Activated CD4-positive, alpha-beta T cell treated with anti-CD3 and anti-CD28 coated beads, Interleukin-2, amount 50 U/mL, for 4 hours (primary cell): ENCODE measurements around the gene MTCH2.
"Not testable (repeated sequence)": the region's sequence is repeated elsewhere in the genome, so short reads cannot be mapped to it uniquely, and the experiment has no call there.

Experiments used
- DNase-seq, 2 experiments: peaks; one replicate each; pipeline ENCODE4 v3.0.0-alpha.2; 2020

MTCH2 gene

DNA sequence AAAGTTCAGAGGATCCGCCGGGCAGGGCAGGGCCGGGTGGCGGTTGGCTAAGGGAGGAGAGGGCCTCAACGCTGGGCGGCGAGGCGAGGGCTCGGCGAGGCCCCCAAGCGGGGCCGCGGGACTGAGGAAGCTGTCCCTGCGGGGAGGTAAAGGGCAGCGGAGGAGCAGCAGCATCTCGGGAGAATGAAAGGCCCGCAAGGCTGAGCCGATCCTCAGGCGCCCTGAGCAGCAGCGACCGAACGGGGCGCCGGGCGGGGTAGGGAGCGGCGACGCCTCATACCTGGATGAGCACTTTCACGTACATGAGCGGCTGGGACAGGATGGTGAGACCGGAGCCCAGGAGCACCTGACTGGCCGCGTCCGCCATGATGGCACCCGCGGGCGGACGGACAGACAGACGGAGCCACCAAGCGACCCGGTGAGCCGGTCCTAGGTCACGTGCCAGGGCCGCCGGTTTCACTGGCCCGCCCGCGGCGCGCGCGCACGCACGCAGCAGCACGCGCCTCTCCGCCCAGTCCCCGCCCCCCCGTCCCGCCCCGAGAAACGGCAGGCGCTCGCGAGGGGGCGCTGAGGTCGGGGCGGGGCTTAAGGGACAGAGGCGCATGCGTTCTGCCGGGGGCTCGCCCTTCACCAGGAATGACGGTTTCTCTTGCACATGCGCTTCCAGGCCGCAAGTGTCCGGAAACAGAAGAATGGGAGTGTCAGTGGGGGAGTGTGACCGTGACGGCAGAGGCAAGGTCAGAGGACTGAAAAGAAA, at the start of gene MTCH2:
Gene MTCH2 (minus strand): TSS at position 461 of the 757 bp plus-strand sequence. CDS start 94 bp downstream, at position 367.
- DNase-seq, result peak; percentile 94 to 96

DNA sequence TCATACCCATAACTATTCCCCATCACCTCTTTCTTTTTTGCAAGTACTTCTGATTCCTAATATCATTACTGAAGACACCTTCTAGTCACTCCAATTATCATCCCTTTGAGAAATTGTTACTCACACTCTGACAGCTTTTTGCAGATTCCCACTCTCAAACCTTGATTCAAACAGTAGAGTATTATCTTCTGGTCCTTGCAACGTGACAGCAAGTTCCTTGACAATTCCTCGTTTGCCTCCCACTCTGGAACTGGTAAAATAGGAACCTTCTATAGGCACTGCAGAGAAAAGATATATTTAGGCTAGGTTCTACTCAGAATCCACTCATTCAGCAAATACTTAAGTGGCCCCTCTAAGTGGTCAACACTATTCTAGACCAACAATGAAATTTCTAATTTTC, 49.6 kb upstream of the MTCH2 start:
- no peak for DNase-seq

DNA sequence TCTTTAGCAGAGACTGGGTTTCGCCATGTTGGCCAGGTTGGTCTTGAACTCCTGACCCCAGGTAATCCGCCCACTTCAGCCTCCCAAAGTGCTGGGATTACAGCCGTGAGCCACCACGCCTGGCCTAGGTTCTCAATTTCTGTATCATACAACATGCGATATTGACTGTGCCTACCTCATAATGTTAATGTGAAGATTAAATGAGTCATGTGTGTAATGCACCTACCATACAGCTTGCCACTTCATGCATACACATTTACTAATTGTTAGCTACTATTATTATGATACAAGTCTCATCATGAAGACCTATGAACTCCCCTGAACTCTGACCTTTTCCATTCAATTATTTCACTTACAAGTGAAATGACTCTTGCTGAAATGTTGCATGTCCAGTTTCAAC, 47.1 kb upstream of the MTCH2 start:
- no peak for DNase-seq

DNA sequence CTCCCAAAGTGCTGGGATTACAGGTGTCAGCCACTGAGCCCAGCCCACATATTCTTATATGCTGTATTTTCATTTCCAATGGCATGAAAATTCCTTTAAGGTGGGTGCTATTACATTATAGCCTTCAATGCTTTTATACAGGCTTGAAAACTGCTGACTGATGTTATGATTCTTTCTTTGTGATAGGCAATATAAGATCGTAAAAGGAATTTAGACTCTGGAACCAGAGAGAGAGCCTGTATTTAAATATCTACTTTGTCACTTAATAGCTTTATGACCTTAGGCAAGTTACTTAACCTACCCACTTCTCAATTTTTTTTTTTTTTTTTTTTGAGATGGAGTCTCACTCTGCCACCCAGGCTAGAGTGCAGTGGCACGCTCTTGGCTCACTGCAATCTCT, 46.6 kb upstream of the MTCH2 start:
- no peak for DNase-seq

DNA sequence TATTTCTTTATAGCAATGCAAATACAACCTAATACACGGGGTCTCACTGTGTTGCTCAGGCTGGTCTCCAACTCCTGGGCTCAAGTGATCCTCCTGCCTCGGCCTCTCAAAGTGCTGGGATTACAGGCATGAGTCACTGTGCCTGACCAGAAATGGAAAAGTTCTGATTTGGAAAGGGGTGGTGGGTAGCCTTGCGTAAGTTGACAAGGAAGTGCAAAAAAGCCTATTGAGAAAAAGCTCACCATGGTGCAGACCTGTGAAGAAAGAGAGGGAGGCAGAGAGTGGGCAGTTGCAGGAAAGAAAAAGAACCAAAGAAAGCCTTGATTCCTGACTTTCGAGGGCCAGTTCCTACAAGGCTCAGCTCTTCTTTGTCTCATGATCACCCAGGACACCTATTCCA, 45.8 kb upstream of the MTCH2 start:
- DNase-seq, result no peak

DNA sequence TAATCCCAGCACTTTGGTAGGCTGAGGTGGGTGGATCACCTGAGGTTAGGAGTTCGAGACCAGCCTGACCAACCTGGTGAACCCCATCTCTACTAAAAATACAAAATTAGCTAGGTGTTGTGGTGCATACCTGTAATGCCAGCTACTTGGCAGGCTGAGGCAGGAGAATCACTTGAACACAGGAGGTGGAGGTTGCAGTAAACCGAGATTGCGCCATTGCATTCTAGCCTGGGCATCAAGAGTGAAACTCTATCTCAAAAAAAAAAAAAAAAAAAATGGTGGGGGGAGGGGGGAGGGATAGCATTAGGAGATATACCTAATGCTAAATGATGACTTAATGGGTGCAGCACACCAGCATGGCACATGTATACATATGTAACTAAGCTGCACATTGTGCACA, 44.3 kb upstream of the MTCH2 start:
- DNase-seq, result not testable (repeated sequence)

DNA sequence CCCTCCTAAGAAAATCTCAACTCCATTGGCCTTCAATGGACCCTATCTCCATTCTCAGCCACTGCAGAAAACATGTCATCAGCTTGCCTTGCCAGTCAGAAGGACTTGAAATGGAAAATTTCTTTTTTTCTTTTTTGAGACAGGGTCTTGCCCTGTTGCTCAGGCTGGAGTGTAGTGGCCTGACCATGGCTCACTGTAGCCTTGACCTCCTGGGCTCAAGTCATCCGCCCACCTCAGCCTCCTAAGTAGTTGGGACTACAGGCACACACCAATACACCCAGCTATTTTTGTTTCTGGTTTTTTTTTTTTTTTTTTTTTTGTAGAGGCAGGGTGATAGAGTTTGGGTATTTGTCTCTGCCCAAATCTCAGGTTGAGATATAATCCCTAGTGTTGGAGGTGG, 43.8 kb upstream of the MTCH2 start:
- DNase-seq, result no peak

DNA sequence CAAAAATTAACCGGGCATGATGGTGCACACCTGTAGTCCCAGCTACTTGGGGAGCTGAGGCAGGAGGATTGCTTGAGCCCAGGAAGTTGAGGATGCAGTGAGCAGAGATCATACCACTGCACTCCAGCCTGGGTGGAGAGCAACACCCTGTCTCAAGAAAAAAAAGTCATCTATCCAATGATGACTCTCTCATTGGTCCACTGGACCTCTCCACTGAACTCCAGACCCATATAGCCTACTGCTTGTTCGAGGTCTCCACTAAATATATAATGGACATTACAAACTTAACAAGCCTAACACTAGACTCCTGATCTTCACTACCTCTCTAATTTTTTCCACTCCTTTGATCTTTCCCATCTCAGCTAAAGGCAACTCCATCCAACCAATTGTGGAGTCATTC, 33.5 kb upstream of the MTCH2 start:
- DNase-seq, result no peak

DNA sequence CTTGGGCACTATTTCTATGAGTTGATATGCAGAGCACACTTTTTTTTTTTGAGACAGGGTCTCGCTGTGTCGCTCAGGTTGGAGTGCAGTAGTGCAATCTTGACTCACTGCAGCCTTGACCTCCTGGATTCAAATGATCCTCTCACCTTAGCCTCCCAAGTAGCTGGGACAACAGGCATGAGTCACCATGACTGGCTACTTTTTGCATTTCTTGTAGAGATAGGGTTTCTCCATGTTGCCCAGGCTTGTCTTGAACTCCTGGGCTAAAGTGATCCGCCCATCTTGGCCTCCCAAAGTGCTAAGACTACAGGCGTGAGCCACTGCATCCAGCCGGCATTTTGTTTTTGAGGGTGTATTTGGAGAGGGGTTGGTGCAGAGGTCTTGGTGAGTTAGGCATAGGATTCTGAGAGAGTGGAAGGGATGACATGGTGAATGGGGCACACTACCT, 29.9 kb upstream of the MTCH2 start:
- no peak for DNase-seq

DNA sequence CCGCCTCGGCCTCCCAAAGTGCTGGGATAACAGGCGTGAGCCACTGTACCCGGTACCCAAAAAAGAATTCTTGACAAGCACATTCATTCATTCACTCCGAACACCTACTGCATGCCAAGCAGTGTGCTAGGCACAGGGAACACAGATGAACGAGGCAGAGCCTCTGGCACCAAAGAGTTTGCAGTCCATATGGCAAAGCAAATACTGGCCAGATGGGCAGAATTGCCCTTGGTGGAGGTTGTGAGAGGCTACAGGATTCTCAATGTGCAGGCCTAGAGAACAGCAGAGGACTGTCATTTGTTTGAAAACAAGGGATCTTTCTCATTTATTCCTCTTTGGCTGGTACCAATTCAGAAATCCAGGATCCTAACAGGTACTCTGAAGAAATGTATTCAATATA, 27.5 kb upstream of the MTCH2 start:
- DNase-seq, result no peak

DNA sequence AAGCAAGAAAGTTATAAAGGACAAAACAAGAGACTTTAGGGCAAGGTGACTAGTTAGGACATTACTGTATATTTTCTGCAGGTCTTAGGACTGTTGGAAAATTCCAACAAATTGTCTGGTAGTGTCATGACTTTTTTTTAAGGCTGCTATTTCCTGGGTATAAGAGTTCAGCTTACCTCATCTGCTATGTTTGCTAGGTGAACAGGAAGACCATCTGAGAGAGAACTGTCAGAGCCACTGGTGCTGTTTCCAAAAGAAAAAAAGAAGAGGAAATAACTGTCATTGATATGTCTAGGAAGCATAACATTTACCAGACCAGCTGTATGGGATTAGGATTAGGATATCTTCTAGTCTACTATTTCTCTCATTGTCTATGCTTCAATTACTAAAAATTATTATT, 26.3 kb upstream of the MTCH2 start:
- no peak for DNase-seq

DNA sequence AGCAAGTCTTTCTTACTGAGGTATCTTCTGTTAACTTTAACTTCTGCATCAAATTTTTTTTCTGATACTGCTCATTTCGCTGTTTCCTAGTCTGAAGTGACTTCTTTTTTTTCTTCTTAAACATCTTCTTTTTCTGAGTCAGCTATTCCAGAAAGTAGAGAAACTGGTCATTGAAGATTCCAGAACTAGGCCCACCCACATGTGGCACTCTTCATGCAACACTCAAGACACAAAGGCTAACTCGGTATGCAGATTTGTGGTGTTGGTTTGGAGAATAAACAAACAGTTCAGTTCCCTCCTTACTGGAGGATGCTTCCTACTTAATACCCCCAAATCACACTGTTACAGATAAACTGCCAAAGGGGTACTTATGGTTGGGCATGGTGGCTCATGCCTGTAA, 25.2 kb upstream of the MTCH2 start:
- DNase-seq, result no peak

DNA sequence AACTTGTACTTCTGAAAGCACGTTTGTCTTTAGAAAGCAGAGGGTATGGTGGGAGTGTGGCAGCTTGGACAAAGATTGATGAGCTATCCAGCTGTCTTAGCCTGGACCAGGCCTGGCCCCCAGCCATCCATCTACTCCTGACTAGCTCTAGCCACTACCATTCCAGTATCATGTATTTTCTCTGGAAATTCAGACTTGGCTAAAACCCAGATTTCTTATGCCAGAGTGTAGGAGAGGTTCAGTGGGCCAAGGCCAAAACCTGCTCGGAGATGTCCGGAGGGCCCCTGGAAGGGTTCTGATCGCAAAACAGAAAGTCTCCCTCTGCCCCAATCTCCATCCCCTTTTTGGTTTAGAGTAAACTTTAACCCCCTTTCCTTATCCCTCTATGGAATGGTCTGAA, 24.8 kb upstream of the MTCH2 start:
- DNase-seq, result no peak

DNA sequence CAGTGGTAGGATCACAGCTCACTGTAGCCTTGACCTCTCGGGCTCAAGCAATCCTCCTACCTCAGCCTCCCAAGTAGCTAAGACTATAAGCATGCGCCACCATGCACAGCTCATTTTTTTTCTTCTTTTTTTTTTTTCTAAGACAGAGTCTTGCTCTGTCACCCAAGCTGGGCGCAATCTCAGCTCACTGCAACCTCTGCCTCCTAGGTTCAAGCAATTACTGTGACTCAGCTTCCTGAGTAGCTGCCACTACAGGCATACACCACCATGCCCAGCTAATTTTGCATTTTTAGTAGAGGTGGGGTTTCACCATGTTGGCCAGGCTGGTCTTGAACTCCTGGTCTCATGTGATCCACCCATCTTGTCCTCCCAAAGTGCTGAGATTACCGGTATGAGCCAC, 22.6 kb upstream of the MTCH2 start:
- not testable (repeated sequence) for DNase-seq

DNA sequence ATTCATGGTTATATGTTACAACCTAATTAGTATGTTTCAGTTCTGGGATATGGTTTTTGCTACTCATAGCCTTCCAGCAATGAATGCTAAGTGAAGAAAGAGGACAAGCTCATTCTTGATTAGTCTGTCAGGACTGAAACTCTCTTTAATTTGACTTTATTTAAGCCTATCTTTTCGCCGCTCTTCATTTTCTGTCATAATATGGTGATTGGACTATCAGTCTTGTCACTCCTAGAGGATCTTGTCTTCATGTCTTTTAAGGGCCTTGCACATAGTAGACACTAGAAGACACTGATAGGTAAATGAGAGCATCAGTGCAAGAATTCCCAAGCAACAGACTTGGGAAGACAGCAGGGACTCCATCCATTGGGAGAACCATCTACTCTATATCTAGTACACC, 18.9 kb upstream of the MTCH2 start:
- DNase-seq, result no peak

DNA sequence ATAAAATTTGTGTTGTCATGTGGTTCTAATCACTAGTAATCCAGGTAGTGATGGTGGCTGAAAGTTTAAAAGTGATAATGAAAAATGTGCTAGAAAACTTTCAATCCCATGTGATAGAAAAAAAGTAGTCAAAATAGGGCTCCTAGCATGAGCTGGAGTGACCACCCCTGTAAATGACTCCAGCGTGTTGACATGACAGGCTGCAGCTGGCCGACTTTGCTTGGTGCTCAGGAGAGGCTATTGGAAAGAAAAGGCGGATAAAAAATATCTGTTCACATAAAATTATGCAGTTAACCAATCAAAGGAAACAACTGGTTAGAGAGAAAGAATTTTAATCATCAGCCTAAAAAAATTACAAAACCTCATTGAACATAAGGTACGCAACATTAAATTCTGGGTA, 16.9 kb upstream of the MTCH2 start:
- no peak for DNase-seq

DNA sequence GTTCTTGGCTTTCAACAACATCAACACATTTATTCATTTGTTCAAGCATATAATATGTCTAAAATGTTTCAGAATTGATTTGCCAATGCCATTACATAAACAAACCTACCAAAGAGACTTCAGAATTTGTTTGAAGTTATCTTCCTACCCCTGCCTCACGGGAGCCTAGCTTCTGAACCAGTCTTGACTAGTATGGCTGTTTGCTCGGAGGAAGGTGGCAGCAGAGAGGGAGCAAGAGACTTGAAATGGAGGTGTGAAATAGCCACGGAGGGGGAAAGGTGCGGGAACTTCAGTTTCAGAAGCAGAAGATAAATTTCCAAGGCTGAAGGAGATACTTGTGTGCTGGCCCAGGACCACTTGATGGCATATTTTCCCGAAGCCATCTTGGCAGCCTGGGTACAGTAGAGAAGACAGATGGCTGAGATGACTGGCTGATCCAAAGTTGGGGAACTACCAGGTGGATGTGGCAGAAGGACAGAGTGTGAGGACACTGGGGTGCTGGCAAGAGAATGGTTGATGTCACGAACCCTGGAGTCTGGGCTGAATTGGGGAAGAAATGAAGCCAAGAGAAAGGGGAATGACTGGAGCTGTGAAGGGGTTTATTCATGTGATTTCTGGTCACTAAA, 14.0 kb upstream of the MTCH2 start:
- no peak for DNase-seq

DNA sequence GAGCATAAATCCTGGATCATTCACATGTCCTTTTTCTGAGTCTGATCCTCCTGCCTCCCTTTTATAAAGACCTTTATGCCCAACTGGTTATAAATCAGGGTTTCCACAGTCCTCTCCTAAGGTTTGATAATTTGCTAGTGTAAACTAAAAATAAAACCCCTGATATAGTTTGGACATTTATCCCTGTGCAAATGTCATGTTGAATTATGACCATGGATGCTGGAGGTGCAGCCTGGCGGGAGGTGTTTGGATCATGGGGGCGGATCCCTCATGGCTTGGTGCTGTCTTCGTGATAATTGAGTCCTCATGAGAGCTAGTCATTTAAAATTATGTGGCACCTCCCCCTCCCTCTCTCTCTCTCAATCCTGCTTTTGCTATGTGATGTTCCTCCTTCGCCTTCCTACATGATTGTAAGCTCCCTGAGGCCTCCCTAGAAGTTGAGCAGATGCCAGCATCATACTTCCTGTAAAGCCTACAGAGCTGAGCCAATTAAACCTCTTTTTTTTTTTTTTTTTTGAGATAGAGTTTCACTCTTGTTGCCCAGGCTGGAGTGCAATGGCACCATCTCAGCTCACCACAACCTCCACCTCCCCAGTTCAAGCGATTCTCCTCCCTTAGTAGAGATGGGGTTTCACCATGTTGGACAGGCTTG, 9.6 kb upstream of the MTCH2 start:
- no peak for DNase-seq

DNA sequence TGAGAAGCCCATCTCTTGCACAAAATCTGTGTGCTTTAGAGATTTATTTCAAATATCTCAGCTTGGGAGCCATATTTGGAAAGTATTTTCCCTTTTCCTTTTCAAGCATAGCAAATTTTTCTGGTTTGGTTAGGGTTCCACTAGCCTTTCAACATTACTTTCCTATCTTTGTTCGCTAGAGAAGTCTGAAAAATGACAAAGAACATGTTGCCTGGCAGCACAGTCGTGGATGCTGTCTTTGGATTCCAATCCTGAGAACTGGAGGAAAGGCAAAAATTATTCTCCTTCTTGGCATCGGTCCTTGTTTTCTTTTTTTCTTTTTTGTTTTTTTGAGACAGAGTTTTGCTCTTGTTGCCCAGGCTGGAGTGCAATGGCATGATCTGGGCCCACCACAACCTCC, 6.9 kb upstream of the MTCH2 start:
- DNase-seq, result no peak

DNA sequence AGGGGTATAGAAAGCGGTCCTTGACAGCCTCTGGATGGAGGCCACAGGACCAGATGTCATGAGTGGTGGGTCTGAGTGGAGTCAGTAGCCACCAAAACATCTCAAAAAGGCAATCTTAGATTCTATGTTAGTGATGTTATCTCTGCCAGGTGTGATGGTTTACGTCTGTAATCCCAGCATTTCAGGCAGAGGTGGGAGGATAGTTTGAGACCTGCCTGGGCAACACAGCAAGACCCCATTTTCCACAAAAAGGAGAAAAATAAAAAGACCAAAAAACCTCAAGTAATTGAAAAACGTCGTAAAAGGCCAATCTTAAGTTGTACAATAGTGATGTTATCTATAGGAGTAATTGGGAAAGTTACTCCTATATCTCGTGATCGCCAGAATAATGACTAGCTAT, 3.7 kb upstream of the MTCH2 start:
- DNase-seq, result no peak

DNA sequence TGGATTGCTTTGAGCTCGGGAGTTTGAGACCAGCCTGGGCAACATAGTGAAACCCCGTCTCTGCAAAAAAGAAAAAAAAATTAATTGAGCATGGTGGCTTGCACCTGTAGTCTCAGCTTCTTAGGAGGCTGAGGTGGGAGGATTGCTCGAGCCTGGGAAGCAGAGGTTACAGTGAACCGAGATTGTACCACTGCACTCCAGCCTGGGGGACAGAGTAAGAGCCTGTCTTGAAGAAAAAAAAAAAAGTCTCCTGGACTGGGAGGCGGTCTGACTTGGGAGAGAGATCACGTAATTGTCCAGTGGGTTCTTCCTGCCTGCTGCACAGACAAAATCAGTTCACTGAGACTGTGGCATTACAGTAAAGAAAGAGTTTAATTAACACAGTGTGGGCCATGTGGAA, 3.1 kb upstream of the MTCH2 start:
- DNase-seq, result no peak

DNA sequence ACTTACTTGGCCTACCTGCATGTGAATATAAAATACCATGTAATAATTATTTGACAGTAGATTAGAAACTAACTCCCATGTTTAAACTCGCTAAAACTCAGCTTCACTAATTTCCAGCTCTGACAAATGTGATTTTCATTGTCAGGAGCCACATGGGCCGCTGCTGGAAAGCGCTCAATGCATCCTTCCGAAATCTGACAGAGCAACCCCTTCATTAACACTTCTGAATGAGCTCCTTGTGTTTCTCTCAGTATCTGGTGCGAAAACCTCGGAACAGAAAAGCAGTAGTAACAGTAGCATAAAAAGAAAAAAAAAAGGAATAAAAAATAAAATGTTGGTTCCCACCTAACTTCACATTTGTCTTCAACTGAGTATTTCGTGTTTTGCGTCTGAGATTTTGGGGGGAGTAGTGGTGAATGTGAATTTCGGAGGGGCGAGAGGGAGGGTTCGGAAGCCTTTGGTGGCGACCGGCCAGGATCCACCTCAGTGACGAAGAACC, 710 bp downstream of the MTCH2 start:
- no peak for DNase-seq

DNA sequence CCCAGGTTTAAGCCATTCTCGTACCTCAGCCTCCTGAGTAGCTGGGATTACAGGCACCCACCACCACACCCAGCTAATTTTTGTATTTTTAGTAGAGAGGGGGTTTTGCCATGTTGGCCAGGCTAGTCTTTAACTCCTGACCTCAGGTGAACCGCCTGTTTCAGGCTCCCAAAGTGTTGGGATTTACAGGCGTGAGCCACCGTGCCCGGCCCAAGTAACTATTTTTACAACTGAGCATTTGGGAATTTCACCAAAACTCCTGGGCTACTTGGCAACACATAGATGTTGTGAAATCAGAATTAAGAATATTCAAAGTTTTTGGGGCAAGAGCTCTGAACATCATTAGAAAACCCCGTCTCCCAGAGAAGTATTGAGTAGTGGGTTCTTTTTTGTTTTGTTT, 1.9 kb downstream of the MTCH2 start:
- DNase-seq, result not testable (repeated sequence)

DNA sequence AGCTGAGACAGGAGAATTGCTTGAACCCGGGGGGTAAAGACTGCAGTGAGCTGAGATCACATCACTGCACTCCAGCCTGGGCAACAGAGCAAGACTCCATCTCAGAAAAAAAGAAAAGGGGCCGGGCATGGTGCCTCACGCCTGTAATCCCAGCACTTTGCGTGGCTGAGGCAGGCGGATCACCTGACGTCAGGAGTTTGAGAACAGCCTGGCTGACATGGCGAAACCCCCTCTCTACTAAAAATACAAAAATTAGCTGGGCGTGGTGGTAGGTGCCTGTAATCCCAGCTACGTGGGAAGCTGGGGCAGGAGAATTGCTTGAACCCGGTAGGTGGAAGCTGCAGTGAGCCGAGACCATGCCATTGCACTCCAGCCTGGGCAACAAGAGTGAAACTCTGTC, 6.0 kb downstream of the MTCH2 start:
- DNase-seq, result not testable (repeated sequence)
